Epidermal melanocyte (primary cell): ENCODE results near the gene NEDD4L.
A peak's percentile ranks its signal among the peaks of the same experiment; 100 is the strongest.

ENCODE experiments used
- DNase-seq: peaks from one replicate; pipeline ENCODE4 v3.0.0; 2011; ENCODE audit warnings: low spot score; ENCODE audit not compliant: insufficient read length

Gene NEDD4L

GRCh38 chr18:58205443-58206160 lies 161.6 kb downstream of the NEDD4L start:
- peak; percentile 46 for DNase-seq

- no peak for DNase-seq
Observed at GRCh38 chr18:58207520-58208152, 163.6 kb downstream of the NEDD4L start.

GRCh38 chr18:58208207-58208932 lies 164.3 kb downstream of the NEDD4L start:
- DNase-seq = no peak

- DNase-seq = no peak
Observed at GRCh38 chr18:58209326-58209725, 165.3 kb downstream of the NEDD4L start.

GRCh38 chr18:58211510-58211909 lies 167.5 kb downstream of the NEDD4L start:
- DNase-seq = no peak

- DNase-seq = no peak
Observed at GRCh38 chr18:58212274-58212673, 168.2 kb downstream of the NEDD4L start.

GRCh38 chr18:58213440-58213839 lies 169.4 kb downstream of the NEDD4L start:
- no peak for DNase-seq

- DNase-seq = no peak
Observed at GRCh38 chr18:58215011-58215410, 171.0 kb downstream of the NEDD4L start.

GRCh38 chr18:58216071-58216481 lies 172.1 kb downstream of the NEDD4L start:
- DNase-seq = no peak

GRCh38 chr18:58217052-58217451 lies 173.0 kb downstream of the NEDD4L start:
- no peak for DNase-seq

GRCh38 chr18:58218117-58218516 lies 174.1 kb downstream of the NEDD4L start:
- no peak for DNase-seq

GRCh38 chr18:58221060-58221725 lies 177.2 kb downstream of the NEDD4L start:
- DNase-seq = no peak

GRCh38 chr18:58222432-58223125 lies 178.6 kb downstream of the NEDD4L start:
- DNase-seq = no peak

GRCh38 chr18:58223717-58224424 lies 179.8 kb downstream of the NEDD4L start:
- peak; percentile 54 for DNase-seq

GRCh38 chr18:58224425-58224750 lies 180.4 kb downstream of the NEDD4L start:
- no peak for DNase-seq

GRCh38 chr18:58225101-58225500 lies 181.1 kb downstream of the NEDD4L start:
- DNase-seq = no peak

- DNase-seq = no peak
Observed at GRCh38 chr18:58226429-58226828, 182.4 kb downstream of the NEDD4L start.

GRCh38 chr18:58227361-58227930 lies 183.4 kb downstream of the NEDD4L start:
- no peak for DNase-seq

GRCh38 chr18:58228176-58228575 lies 184.2 kb downstream of the NEDD4L start:
- DNase-seq = no peak

GRCh38 chr18:58228762-58229161 lies 184.7 kb downstream of the NEDD4L start:
- DNase-seq = no peak
